HUES64 (cell line): ENCODE measurements around the gene HLA-F.

Experiments
- H3K27ac ChIP-seq: 2 replicates; pipeline ENCODE4 v1.7.0; 2013; ENCODE audit warnings: low read depth, low read length, inconsistent platforms
- H3K27me3 ChIP-seq: 2 replicates; pipeline ENCODE4 v1.6.1; 2013; ENCODE audit warnings: mild to moderate bottlenecking, low read length; ENCODE audit not compliant: insufficient read depth
- H3K36me3 ChIP-seq: 2 replicates; pipeline ENCODE4 v1.6.1; 2013; ENCODE audit warnings: mild to moderate bottlenecking, low read length; ENCODE audit not compliant: insufficient read depth
- H3K4me1 ChIP-seq: 2 replicates; pipeline ENCODE4 v1.6.1; 2013; ENCODE audit warnings: mild to moderate bottlenecking, low read length, moderate library complexity; ENCODE audit not compliant: insufficient read depth
- H3K4me3 ChIP-seq: 2 replicates; pipeline ENCODE4 v1.5.1; 2013; ENCODE audit warnings: mild to moderate bottlenecking, low read length, moderate library complexity
- H3K9ac ChIP-seq: 2 replicates; pipeline ENCODE4 v1.6.1; 2013; ENCODE audit warnings: mild to moderate bottlenecking, low read depth, low read length
- H3K9me3 ChIP-seq: 2 replicates; pipeline ENCODE4 v1.6.1; 2013; ENCODE audit warnings: low read depth, low read length; ENCODE audit not compliant: insufficient read depth
- WGBS: fragments of 150-250, 120-280 bp; methylation state at CpG from one replicate; pipeline ENCODE4 v1.1.7; 2013; ENCODE audit warnings: missing lambda C conversion rate; 5-methylcytosine and 5-hydroxymethylcytosine counted together

The HLA-F gene

GRCh38 chr6:29737707-29738630, 14.7 kb downstream of the HLA-F start:
- Histone ChIP-seq H3K27ac (no peak overlapping the region), H3K9me3 (no peaks in the 10 kb centered on the region), H3K27me3 (no peaks in the 10 kb centered on the region; the same call in 1 of the 2 replicates), H3K9ac (no peak overlapping the region), H3K36me3 (no peaks in the 10 kb centered on the region), H3K4me1 (no peaks in the 10 kb centered on the region), H3K4me3 (no peak overlapping the region)
- 38% methylated on average over 9 of the region's 9 CpGs for WGBS

GRCh38 chr6:29739136-29739881, 16.1 kb downstream of the HLA-F start:
- WGBS = 63% methylated on average over 2 of the region's 4 CpGs
- Histone ChIP-seq H3K4me1 (no peaks in the 10 kb centered on the region), H3K36me3 (no peaks in the 10 kb centered on the region), H3K27me3 (no peaks in the 10 kb centered on the region; the same call in 1 of the 2 replicates), H3K9me3 (no peaks in the 10 kb centered on the region), H3K27ac (no peak overlapping the region), H3K9ac (no peak overlapping the region), H3K4me3 (no peak overlapping the region)

- no peak overlapping the region for H3K9ac ChIP-seq
- no peaks in the 10 kb centered on the region for H3K9me3 ChIP-seq
- H3K27ac ChIP-seq = no peak overlapping the region
- H3K4me1 ChIP-seq = no peaks in the 10 kb centered on the region
- H3K27me3 ChIP-seq = no peaks in the 10 kb centered on the region; the same call in 1 of the 2 replicates
- no peak overlapping the region for H3K4me3 ChIP-seq
- WGBS = 100% methylated on average over 1 of the region's 1 CpG
- H3K36me3 ChIP-seq = no peaks in the 10 kb centered on the region
Observed at GRCh38 chr6:29739882-29740261, 16.6 kb downstream of the HLA-F start.

GRCh38 chr6:29741592-29741991, 18.4 kb downstream of the HLA-F start:
- Histone ChIP-seq H3K27me3 (peaks cover 13% of the 10 kb centered on the region; the same call in 1 of the 2 replicates), H3K9ac (no peak overlapping the region), H3K4me1 (no peaks in the 10 kb centered on the region), H3K9me3 (no peaks in the 10 kb centered on the region), H3K27ac (no peak overlapping the region), H3K36me3 (no peaks in the 10 kb centered on the region), H3K4me3 (no peak overlapping the region)
- 91% methylated on average over 4 of the region's 4 CpGs for WGBS

- Histone ChIP-seq H3K9me3 (no peaks in the 10 kb centered on the region), H3K27me3 (peaks cover 18% of the 10 kb centered on the region; the same call in 1 of the 2 replicates), H3K4me1 (no peaks in the 10 kb centered on the region), H3K9ac (no peak overlapping the region), H3K4me3 (no peak overlapping the region), H3K27ac (no peak overlapping the region), H3K36me3 (no peaks in the 10 kb centered on the region)
- WGBS = 64% methylated on average over 4 of the region's 4 CpGs
Observed at GRCh38 chr6:29742127-29742526, 18.9 kb downstream of the HLA-F start.

GRCh38 chr6:29743025-29743424, 19.8 kb downstream of the HLA-F start:
- H3K9me3 ChIP-seq = no peaks in the 10 kb centered on the region
- no peaks in the 10 kb centered on the region for H3K4me1 ChIP-seq
- WGBS = 85% methylated on average over 1 of the region's 1 CpG
- no peaks in the 10 kb centered on the region for H3K36me3 ChIP-seq
- no peak overlapping the region for H3K4me3 ChIP-seq
- peaks cover 27% of the 10 kb centered on the region for H3K27me3 ChIP-seq
- H3K27ac ChIP-seq = no peak overlapping the region
- no peak overlapping the region for H3K9ac ChIP-seq

- no peak overlapping the region for H3K9ac ChIP-seq
- no peaks in the 10 kb centered on the region for H3K36me3 ChIP-seq
- H3K27me3 ChIP-seq = peaks cover 33% of the 10 kb centered on the region
- no peaks in the 10 kb centered on the region for H3K4me1 ChIP-seq
- no peak overlapping the region for H3K4me3 ChIP-seq
- no peak overlapping the region for H3K27ac ChIP-seq
- WGBS = 89% methylated on average over 5 of the region's 6 CpGs
- no peaks in the 10 kb centered on the region for H3K9me3 ChIP-seq
Observed at GRCh38 chr6:29743568-29743967, 20.3 kb downstream of the HLA-F start.

- no peak overlapping the region for H3K27ac ChIP-seq
- H3K4me1 ChIP-seq = no peaks in the 10 kb centered on the region
- no peaks in the 10 kb centered on the region for H3K36me3 ChIP-seq
- no peak overlapping the region for H3K9ac ChIP-seq
- no peaks in the 10 kb centered on the region for H3K9me3 ChIP-seq
- 90% methylated on average over 4 of the region's 4 CpGs for WGBS
- H3K27me3 ChIP-seq = peaks cover 37% of the 10 kb centered on the region
- H3K4me3 ChIP-seq = no peak overlapping the region
Observed at GRCh38 chr6:29744131-29744530, 20.9 kb downstream of the HLA-F start.

GRCh38 chr6:29744621-29745020, 21.4 kb downstream of the HLA-F start:
- Histone ChIP-seq H3K36me3 (no peaks in the 10 kb centered on the region), H3K4me1 (0 out of 2 replicates have a peak, but pooled peaks cover 2% of the 10 kb centered on the region), H3K27me3 (peaks cover 42% of the 10 kb centered on the region), H3K9me3 (no peaks in the 10 kb centered on the region), H3K9ac (no peak overlapping the region), H3K4me3 (no peak overlapping the region), H3K27ac (no peak overlapping the region)
- WGBS = 93% methylated on average over 4 of the region's 4 CpGs

GRCh38 chr6:29745386-29745785, 22.2 kb downstream of the HLA-F start:
- Histone ChIP-seq H3K27me3 (peaks cover 50% of the 10 kb centered on the region), H3K9me3 (no peaks in the 10 kb centered on the region), H3K9ac (no peak overlapping the region), H3K36me3 (no peaks in the 10 kb centered on the region), H3K27ac (no peak overlapping the region), H3K4me3 (no peak overlapping the region), H3K4me1 (0 out of 2 replicates have a peak, but pooled peaks cover 3% of the 10 kb centered on the region)
- 94% methylated on average over 3 of the region's 3 CpGs for WGBS

GRCh38 chr6:29745855-29746449, 22.7 kb downstream of the HLA-F start:
- WGBS = 78% methylated on average over 4 of the region's 4 CpGs
- H3K4me1 ChIP-seq = 0 out of 2 replicates have a peak, but pooled peaks cover 3% of the 10 kb centered on the region
- H3K36me3 ChIP-seq = no peaks in the 10 kb centered on the region
- H3K4me3 ChIP-seq = no peak overlapping the region
- peaks cover 55% of the 10 kb centered on the region for H3K27me3 ChIP-seq
- H3K9ac ChIP-seq = no peak overlapping the region
- no peaks in the 10 kb centered on the region for H3K9me3 ChIP-seq
- H3K27ac ChIP-seq = no peak overlapping the region
